Measurements from ENCODE around the gene SAMD7.

SAMD7 gene

GRCh38 chr3:169970847-169971246, 59.5 kb downstream of the SAMD7 start:
- DNase-seq (ENCODE audit: low read depth), result no peak
- no peak overlapping the region for H3K4me3 ChIP-seq (ENCODE audit: low read depth, low read length)
- TF ChIP-seq, protein P1, sequence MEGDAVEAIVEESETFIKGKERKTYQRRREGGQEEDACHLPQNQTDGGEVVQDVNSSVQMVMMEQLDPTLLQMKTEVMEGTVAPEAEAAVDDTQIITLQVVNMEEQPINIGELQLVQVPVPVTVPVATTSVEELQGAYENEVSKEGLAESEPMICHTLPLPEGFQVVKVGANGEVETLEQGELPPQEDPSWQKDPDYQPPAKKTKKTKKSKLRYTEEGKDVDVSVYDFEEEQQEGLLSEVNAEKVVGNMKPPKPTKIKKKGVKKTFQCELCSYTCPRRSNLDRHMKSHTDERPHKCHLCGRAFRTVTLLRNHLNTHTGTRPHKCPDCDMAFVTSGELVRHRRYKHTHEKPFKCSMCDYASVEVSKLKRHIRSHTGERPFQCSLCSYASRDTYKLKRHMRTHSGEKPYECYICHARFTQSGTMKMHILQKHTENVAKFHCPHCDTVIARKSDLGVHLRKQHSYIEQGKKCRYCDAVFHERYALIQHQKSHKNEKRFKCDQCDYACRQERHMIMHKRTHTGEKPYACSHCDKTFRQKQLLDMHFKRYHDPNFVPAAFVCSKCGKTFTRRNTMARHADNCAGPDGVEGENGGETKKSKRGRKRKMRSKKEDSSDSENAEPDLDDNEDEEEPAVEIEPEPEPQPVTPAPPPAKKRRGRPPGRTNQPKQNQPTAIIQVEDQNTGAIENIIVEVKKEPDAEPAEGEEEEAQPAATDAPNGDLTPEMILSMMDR (IDR thresholded peaks at IDR 0.05; ENCODE audit: low read depth, low read length, missing control alignments), result no peak

DNA sequence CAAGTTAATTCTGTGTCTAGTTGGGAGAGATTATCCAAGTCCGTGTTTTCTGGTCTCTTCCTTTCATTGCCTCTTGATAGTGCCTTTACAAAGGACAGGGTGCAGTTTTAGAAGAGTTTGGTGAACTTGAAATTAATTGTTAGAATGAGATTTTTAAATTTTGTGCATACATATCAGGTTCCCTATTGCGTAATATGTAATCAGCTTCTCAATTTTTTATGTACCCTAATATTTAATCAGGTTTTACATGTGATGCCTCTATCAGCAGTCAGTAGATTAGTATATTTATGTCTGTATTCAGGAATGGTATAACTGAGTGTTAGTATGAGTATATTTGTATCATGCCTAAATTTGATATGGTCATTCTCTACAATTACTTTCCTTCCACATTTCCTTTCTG, 60.1 kb downstream of the SAMD7 start:
- H3K4me3 ChIP-seq (ENCODE audit: low read depth, low read length), result no peak overlapping the region
- DNase-seq (ENCODE audit: low read depth), result no peak
- TF ChIP-seq, protein P1 (IDR thresholded peaks at IDR 0.05; ENCODE audit: low read depth, low read length, missing control alignments), result no peak

GRCh38 chr3:169980055-169980454, 68.7 kb downstream of the SAMD7 start:
- no peak overlapping the region for H3K4me3 ChIP-seq (ENCODE audit: low read depth, low read length)
- no peak for DNase-seq (ENCODE audit: low read depth)
- TF ChIP-seq, protein P1 (IDR thresholded peaks at IDR 0.05; ENCODE audit: low read depth, low read length, missing control alignments), result no peak

DNA sequence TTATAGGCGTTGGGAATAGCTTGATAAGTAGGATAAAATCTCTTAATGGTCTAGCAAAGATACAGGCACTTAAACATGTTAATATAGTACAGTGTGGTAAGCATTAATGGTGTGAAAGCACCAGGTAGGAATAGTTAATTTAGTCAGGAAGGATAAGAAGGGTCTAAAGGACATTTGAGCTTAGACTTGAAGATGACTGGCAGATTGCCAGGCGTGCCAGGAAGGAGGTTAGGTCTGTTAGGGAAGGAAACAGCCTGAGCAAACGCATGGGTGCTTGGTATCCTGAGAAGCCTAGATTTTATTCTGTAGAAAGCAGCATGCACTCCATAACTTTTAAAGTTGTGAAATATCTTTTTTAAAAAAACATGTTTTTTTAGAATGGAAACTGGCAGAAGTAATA, 72.9 kb downstream of the SAMD7 start:
- TF ChIP-seq, protein P1 (IDR thresholded peaks at IDR 0.05; ENCODE audit: low read depth, low read length, missing control alignments), result no peak
- H3K4me3 ChIP-seq (ENCODE audit: low read depth, low read length), result no peak overlapping the region
- DNase-seq (ENCODE audit: low read depth), result no peak
